HEK293 (cell line): Measurements from ENCODE around the gene DNAJB6.

Experiments used
- CTCF ChIA-PET: fragments of 350-600 bp; formaldehyde crosslinking; extraction: SDS; loops from one replicate; lab custom pipeline; 2021; ENCODE audit warnings: antibody characterized with exemption; lab: Yijun Ruan, JAX
- POLR2A ChIA-PET: fragments of 300-600 bp; formaldehyde crosslinking; extraction: SDS; loops from one replicate; lab custom pipeline; 2020; ENCODE audit warnings: antibody characterized with exemption, inconsistent platforms; lab: Yijun Ruan, JAX
- H3K27ac ChIP-seq: fragments of 200-500 bp; sonication (Bioruptor generic); 2 replicates; pipeline ENCODE4 v1.5.1; 2014; ENCODE audit warnings: low read depth, low read length, control low read depth, inconsistent platforms; ENCODE audit errors: extremely low read depth
- H3K36me3 ChIP-seq, 2 experiments: fragments of 200-500 bp in 1 of 2; sonication (Bioruptor generic) in 1 of 2; 1 replicate in 1 of 2; 2 replicates in 1 of 2; pipeline ENCODE4 v1.5.1; 2014 to 2017; ENCODE audit warnings: inconsistent platforms in 2 of 2, low read length in 2 of 2; ENCODE audit not compliant: control insufficient read depth in 2 of 2, insufficient read depth in 1 of 2
- H3K4me1 ChIP-seq: fragments of 200-500 bp; sonication (Bioruptor generic); 2 replicates; pipeline ENCODE4 v1.5.1; 2014; ENCODE audit warnings: mild to moderate bottlenecking, low read length, inconsistent platforms; ENCODE audit not compliant: control insufficient read depth, insufficient read depth
- H3K4me3 ChIP-seq: 2 replicates; pipeline ENCODE4 v1.5.1; 2011; ENCODE audit warnings: low read depth, mild to moderate bottlenecking, control low read depth, low read length, moderate library complexity
- H3K9me3 ChIP-seq: fragments of 200-500 bp; sonication (Bioruptor generic); 2 replicates; pipeline ENCODE4 v1.5.1; 2014; ENCODE audit warnings: low read depth, low read length, inconsistent platforms; ENCODE audit not compliant: control insufficient read depth, insufficient read depth
- PRDM10 ChIP-seq: fragments of 450-650 bp; formaldehyde crosslinking; IDR thresholded peaks from 2 replicates; pipeline ENCODE4 v1.5.1; 2016; ENCODE audit warnings: missing biosample characterization, missing genetic modification characterization
- YY1 ChIP-seq: fragments of 450-650 bp; formaldehyde crosslinking; IDR thresholded peaks from 2 replicates; pipeline ENCODE4 v1.5.1; 2018; ENCODE audit warnings: missing biosample characterization, missing genetic modification characterization
- ZBTB11 ChIP-seq: fragments of 450-650 bp; formaldehyde crosslinking; conservative IDR thresholded peaks from 2 replicates; pipeline ENCODE4 v1.5.1; 2016; ENCODE audit warnings: low read depth, missing biosample characterization, missing genetic modification characterization
- ZBTB6 ChIP-seq: fragments of 450-650 bp; formaldehyde crosslinking; IDR thresholded peaks from 2 replicates; pipeline ENCODE4 v1.5.1; 2017; ENCODE audit warnings: missing biosample characterization, missing genetic modification characterization
- ZNF112 ChIP-seq: fragments of 450-650 bp; formaldehyde crosslinking; IDR thresholded peaks from 2 replicates; pipeline ENCODE4 v1.5.0; 2017; ENCODE audit warnings: missing biosample characterization, missing genetic modification characterization
- ZNF132 ChIP-seq: fragments of 450-650 bp; formaldehyde crosslinking; IDR thresholded peaks from 2 replicates; pipeline ENCODE4 v1.5.1; 2017; ENCODE audit warnings: missing biosample characterization, missing genetic modification characterization, borderline replicate concordance
- ZNF148 ChIP-seq: fragments of 450-650 bp; formaldehyde crosslinking; IDR thresholded peaks from 2 replicates; pipeline ENCODE4 v1.5.0; 2017; ENCODE audit warnings: missing biosample characterization, missing genetic modification characterization, borderline replicate concordance
- ZNF202 ChIP-seq: fragments of 450-650 bp; formaldehyde crosslinking; IDR thresholded peaks from 2 replicates; pipeline ENCODE4 v1.5.1; 2016; ENCODE audit warnings: missing biosample characterization, missing genetic modification characterization, borderline replicate concordance
- ZNF266 ChIP-seq: fragments of 450-650 bp; formaldehyde crosslinking; IDR thresholded peaks from 2 replicates; pipeline ENCODE4 v1.5.1; 2016; ENCODE audit warnings: missing biosample characterization, missing genetic modification characterization, low read depth
- ZNF501 ChIP-seq: fragments of 450-650 bp; formaldehyde crosslinking; IDR thresholded peaks from 2 replicates; pipeline ENCODE4 v1.5.1; 2016; ENCODE audit warnings: missing biosample characterization, missing genetic modification characterization
- ZNF596 ChIP-seq: fragments of 450-650 bp; IDR thresholded peaks from 2 replicates; pipeline ENCODE4 v1.5.0; 2018; ENCODE audit warnings: missing biosample characterization, mild to moderate bottlenecking, missing genetic modification characterization, moderate library complexity
- ZNF692 ChIP-seq: fragments of 450-650 bp; formaldehyde crosslinking; IDR thresholded peaks from 2 replicates; pipeline ENCODE4 v1.5.1; 2016; ENCODE audit warnings: missing biosample characterization, missing genetic modification characterization
- ZNF707 ChIP-seq: fragments of 450-650 bp; formaldehyde crosslinking; IDR thresholded peaks from 2 replicates; pipeline ENCODE4 v1.5.1; 2016; ENCODE audit warnings: missing biosample characterization, missing genetic modification characterization
- TF ChIP-seq, protein P1 (sequence below): fragments of 450-650 bp; IDR thresholded peaks from 2 replicates; pipeline ENCODE4 v1.5.1; 2018; ENCODE audit warnings: missing biosample characterization, mild to moderate bottlenecking, missing genetic modification characterization

The DNAJB6 gene

DNA sequence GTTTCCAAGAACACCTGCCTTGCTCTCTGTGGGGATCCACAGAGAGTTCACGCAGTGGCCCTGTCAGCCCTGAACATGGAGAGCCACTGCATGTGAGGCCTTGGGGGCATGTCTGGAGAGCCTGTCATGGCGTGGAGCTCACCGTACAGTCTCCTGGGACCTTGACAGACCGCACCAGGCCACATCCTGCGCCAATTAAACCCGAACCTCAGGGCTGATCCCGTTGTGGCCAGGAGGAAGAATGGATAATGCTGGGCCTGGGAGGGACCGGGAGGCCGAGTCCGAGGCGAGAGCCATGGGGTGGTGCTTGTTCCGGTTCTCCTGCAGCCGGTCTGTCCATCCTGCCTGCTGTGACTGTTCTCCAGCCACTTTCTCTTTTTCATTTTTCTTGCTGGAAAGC, 68.7 kb downstream of the DNAJB6 start (continued):
- TF ChIP-seq PRDM10 (tag by site-specific recombination) (no peak), ZNF112 (tag by site-specific recombination) (no peak), YY1 (tag by site-specific recombination) (no peak), ZBTB11 (tag by site-specific recombination) (no peak), ZNF202 (tag by site-specific recombination) (no peak), ZNF266 (tag by site-specific recombination) (no peak)
- TF ChIP-seq, protein P1, sequence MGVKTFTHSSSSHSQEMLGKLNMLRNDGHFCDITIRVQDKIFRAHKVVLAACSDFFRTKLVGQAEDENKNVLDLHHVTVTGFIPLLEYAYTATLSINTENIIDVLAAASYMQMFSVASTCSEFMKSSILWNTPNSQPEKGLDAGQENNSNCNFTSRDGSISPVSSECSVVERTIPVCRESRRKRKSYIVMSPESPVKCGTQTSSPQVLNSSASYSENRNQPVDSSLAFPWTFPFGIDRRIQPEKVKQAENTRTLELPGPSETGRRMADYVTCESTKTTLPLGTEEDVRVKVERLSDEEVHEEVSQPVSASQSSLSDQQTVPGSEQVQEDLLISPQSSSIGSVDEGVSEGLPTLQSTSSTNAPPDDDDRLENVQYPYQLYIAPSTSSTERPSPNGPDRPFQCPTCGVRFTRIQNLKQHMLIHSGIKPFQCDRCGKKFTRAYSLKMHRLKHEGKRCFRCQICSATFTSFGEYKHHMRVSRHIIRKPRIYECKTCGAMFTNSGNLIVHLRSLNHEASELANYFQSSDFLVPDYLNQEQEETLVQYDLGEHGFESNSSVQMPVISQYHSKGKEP (tag by site-specific recombination): no peak

GRCh38 chr7:157405914-157406810, 69.4 kb downstream of the DNAJB6 start:
- CTCF ChIA-PET: interaction anchor here (0.6 to 1.6 kb wide), 3 partner anchors 8 to 68 kb away, joined by 3 to 8 read pairs (median 4); no protein-coding TSS in a partner anchor
- POLR2A ChIA-PET: no interaction called here
- TF ChIP-seq ZNF707 (tag by site-specific recombination): no peak
- TF ChIP-seq ZNF501 (tag by site-specific recombination): no peak
- TF ChIP-seq ZNF596 (tag by site-specific recombination): no peak
- no peak for TF ChIP-seq ZBTB6
- TF ChIP-seq ZNF132: no peak
- no peak for TF ChIP-seq ZNF148
- no peak for TF ChIP-seq ZNF692 (tag by site-specific recombination)

More at GRCh38 chr7:157405914-157406810, 69.4 kb downstream of the DNAJB6 start:
- Histone ChIP-seq H3K4me3 (no peak overlapping the region), H3K36me3 (peaks cover 0 to 38% of the 10 kb centered on the region in 2 experiments; a peak in 1 of 3 replicates), H3K9me3 (no peaks in the 10 kb centered on the region), H3K27ac (no peak overlapping the region), H3K4me1 (no peaks in the 10 kb centered on the region)
